ENCODE results near the gene OR10K2.

Gene OR10K2

DNA sequence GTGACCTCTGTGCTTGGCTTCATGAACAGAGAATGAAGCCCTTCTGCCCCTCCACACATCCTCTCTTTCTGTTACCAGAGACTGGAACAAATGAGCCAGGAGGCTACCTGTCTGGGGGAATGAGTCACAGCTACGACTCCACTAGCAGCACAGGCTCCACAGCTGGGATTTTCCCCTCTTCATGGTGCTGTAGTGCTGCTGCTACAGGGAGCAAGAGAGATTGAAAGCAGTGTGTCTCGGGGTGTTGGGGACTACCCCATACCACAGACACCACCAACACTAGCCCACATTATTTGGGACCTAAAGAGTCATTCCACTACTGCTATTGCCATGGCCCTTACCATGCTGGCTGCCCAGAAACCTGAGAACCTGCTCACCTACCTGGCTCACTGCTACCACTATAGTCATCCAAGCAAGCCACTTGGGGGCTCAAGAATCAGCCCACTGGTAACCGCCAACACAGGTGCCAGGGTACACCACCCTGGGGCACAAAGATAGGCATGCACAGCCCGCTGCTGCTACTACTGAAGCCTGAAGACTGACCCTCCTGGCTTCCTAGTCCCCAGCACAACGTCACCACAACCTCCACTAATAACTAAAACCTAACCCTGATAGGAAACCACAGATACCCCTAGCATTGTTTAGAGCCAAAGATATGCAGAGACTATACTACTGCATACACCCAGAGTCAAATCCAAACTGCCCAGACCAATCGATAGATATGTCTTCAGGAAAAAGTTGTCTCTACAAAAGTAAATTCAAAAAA is 54.7 kb downstream of the OR10K2 start:
- DNase-seq (peak; percentile 54), ATAC-seq (peak; percentile 100)
